HEK293 (cell line): Measurements from ENCODE around the gene FHIT.

ENCODE experiments used
- CTCF ChIA-PET: fragments of 350-600 bp; formaldehyde crosslinking; extraction: SDS; loops from one replicate; lab custom pipeline; 2021; ENCODE audit warnings: antibody characterized with exemption; lab: Yijun Ruan, JAX
- POLR2A ChIA-PET: fragments of 300-600 bp; formaldehyde crosslinking; extraction: SDS; loops from one replicate; lab custom pipeline; 2020; ENCODE audit warnings: antibody characterized with exemption, inconsistent platforms; lab: Yijun Ruan, JAX
- H3K27ac ChIP-seq: fragments of 200-500 bp; sonication (Bioruptor generic); 2 replicates; pipeline ENCODE4 v1.5.1; 2014; ENCODE audit warnings: low read depth, low read length, control low read depth, inconsistent platforms; ENCODE audit errors: extremely low read depth
- H3K36me3 ChIP-seq, 2 experiments: fragments of 200-500 bp in 1 of 2; sonication (Bioruptor generic) in 1 of 2; 1 replicate in 1 of 2; 2 replicates in 1 of 2; pipeline ENCODE4 v1.5.1; 2014 to 2017; ENCODE audit warnings: inconsistent platforms in 2 of 2, low read length in 2 of 2; ENCODE audit not compliant: control insufficient read depth in 2 of 2, insufficient read depth in 1 of 2
- H3K4me1 ChIP-seq: fragments of 200-500 bp; sonication (Bioruptor generic); 2 replicates; pipeline ENCODE4 v1.5.1; 2014; ENCODE audit warnings: mild to moderate bottlenecking, low read length, inconsistent platforms; ENCODE audit not compliant: control insufficient read depth, insufficient read depth
- H3K4me3 ChIP-seq: 2 replicates; pipeline ENCODE4 v1.5.1; 2011; ENCODE audit warnings: low read depth, mild to moderate bottlenecking, control low read depth, low read length, moderate library complexity
- H3K9me3 ChIP-seq: fragments of 200-500 bp; sonication (Bioruptor generic); 2 replicates; pipeline ENCODE4 v1.5.1; 2014; ENCODE audit warnings: low read depth, low read length, inconsistent platforms; ENCODE audit not compliant: control insufficient read depth, insufficient read depth
- GLIS1 ChIP-seq: fragments of 450-650 bp; formaldehyde crosslinking; IDR thresholded peaks from 2 replicates; pipeline ENCODE4 v1.5.1; 2016; ENCODE audit warnings: missing biosample characterization, missing genetic modification characterization
- KLF10 ChIP-seq: fragments of 450-650 bp; IDR thresholded peaks from 2 replicates; pipeline ENCODE4 v1.5.1; 2018; ENCODE audit warnings: missing biosample characterization, mild to moderate bottlenecking, missing genetic modification characterization
- REPIN1 ChIP-seq: fragments of 450-650 bp; formaldehyde crosslinking; IDR thresholded peaks from 2 replicates; pipeline ENCODE4 v1.5.1; 2017; ENCODE audit warnings: missing biosample characterization, missing genetic modification characterization, low read depth
- SP2 ChIP-seq: fragments of 450-650 bp; formaldehyde crosslinking; IDR thresholded peaks from 2 replicates; pipeline ENCODE4 v1.5.1; 2016; ENCODE audit warnings: missing biosample characterization, missing genetic modification characterization
- ZBTB11 ChIP-seq: fragments of 450-650 bp; formaldehyde crosslinking; conservative IDR thresholded peaks from 2 replicates; pipeline ENCODE4 v1.5.1; 2016; ENCODE audit warnings: low read depth, missing biosample characterization, missing genetic modification characterization
- ZBTB48 ChIP-seq: fragments of 450-650 bp; formaldehyde crosslinking; IDR thresholded peaks from 2 replicates; pipeline ENCODE4 v1.5.1; 2016; ENCODE audit warnings: missing biosample characterization, missing genetic modification characterization
- ZFP3 ChIP-seq: fragments of 450-650 bp; formaldehyde crosslinking; IDR thresholded peaks from 2 replicates; pipeline ENCODE4 v1.5.1; 2016; ENCODE audit warnings: low read depth, missing biosample characterization, missing genetic modification characterization
- ZNF112 ChIP-seq: fragments of 450-650 bp; formaldehyde crosslinking; IDR thresholded peaks from 2 replicates; pipeline ENCODE4 v1.5.0; 2017; ENCODE audit warnings: missing biosample characterization, missing genetic modification characterization
- ZNF24 ChIP-seq: fragments of 450-650 bp; formaldehyde crosslinking; IDR thresholded peaks from 2 replicates; pipeline ENCODE4 v1.5.1; 2016; ENCODE audit warnings: missing biosample characterization, missing genetic modification characterization
- ZNF350 ChIP-seq: fragments of 450-650 bp; formaldehyde crosslinking; IDR thresholded peaks from 2 replicates; pipeline ENCODE4 v1.5.0; 2017; ENCODE audit warnings: missing biosample characterization, mild to moderate bottlenecking, missing genetic modification characterization
- ZNF37A ChIP-seq: fragments of 450-650 bp; IDR thresholded peaks from 2 replicates; pipeline ENCODE4 v1.5.1; 2018; ENCODE audit warnings: missing biosample characterization, missing genetic modification characterization
- ZNF521 ChIP-seq: fragments of 450-650 bp; formaldehyde crosslinking; IDR thresholded peaks from 2 replicates; pipeline ENCODE4 v1.5.1; 2017; ENCODE audit warnings: missing biosample characterization, mild to moderate bottlenecking, missing genetic modification characterization
- ZNF555 ChIP-seq: fragments of 450-650 bp; formaldehyde crosslinking; conservative IDR thresholded peaks from 2 replicates; pipeline ENCODE4 v1.5.1; 2017; ENCODE audit warnings: missing biosample characterization, mild to moderate bottlenecking, missing genetic modification characterization, inconsistent platforms
- ZNF624 ChIP-seq: fragments of 450-650 bp; formaldehyde crosslinking; IDR thresholded peaks from 2 replicates; pipeline ENCODE4 v1.5.1; 2017; ENCODE audit warnings: missing biosample characterization, missing genetic modification characterization
- ZNF704 ChIP-seq: fragments of 450-650 bp; formaldehyde crosslinking; IDR thresholded peaks from 2 replicates; pipeline ENCODE4 v1.5.1; 2016; ENCODE audit warnings: missing biosample characterization, missing genetic modification characterization
- ZNF837 ChIP-seq: fragments of 450-650 bp; formaldehyde crosslinking; IDR thresholded peaks from 2 replicates; pipeline ENCODE4 v1.5.1; 2016; ENCODE audit warnings: missing biosample characterization, missing genetic modification characterization
- TF ChIP-seq, protein P1 (sequence below): fragments of 450-650 bp; formaldehyde crosslinking; optimal IDR thresholded peaks from 2 replicates; pipeline ENCODE3; 2016; ENCODE audit warnings: missing biosample characterization, mild to moderate bottlenecking, missing genetic modification characterization
- TF ChIP-seq, protein P2 (sequence below): fragments of 450-650 bp; formaldehyde crosslinking; IDR thresholded peaks from 2 replicates; pipeline ENCODE4 v1.5.1; 2016; ENCODE audit warnings: missing biosample characterization, missing genetic modification characterization
- TF ChIP-seq, protein P3 (sequence below): fragments of 450-650 bp; formaldehyde crosslinking; IDR thresholded peaks from 2 replicates; pipeline ENCODE4 v1.5.1; 2017; ENCODE audit warnings: missing biosample characterization, mild to moderate bottlenecking, missing genetic modification characterization, moderate library complexity
- TF ChIP-seq, protein P4 (sequence below): fragments of 450-650 bp; formaldehyde crosslinking; IDR thresholded peaks from 2 replicates; pipeline ENCODE4 v1.5.1; 2016; ENCODE audit warnings: missing biosample characterization, missing genetic modification characterization, borderline replicate concordance
- TF ChIP-seq, protein P5 (sequence below): fragments of 450-650 bp; formaldehyde crosslinking; IDR thresholded peaks from 2 replicates; pipeline ENCODE4 v1.5.1; 2017; ENCODE audit warnings: missing biosample characterization, missing genetic modification characterization

Gene FHIT

DNA sequence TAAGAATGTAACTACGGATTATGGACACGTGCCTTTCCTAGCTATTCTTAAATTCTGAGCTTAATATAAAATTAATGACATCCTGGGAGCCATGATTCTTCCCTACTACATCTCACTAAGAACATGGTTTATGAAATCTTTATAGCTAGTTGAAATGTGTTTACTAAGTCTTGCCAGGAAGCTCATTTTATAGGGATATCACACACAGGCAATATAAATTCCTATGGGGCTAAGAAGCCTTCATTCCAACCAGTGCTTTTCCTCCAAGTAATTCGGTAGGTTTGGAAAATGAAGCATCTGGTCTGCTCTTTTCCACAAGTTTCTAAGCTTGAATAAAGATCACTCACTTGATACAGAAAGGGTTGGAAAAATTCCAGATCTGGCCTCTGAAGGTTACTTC lies 802.6 kb downstream of the FHIT start (continued):
- no peak for TF ChIP-seq ZNF555
- TF ChIP-seq ZNF37A (tag by site-specific recombination), result no peak

DNA sequence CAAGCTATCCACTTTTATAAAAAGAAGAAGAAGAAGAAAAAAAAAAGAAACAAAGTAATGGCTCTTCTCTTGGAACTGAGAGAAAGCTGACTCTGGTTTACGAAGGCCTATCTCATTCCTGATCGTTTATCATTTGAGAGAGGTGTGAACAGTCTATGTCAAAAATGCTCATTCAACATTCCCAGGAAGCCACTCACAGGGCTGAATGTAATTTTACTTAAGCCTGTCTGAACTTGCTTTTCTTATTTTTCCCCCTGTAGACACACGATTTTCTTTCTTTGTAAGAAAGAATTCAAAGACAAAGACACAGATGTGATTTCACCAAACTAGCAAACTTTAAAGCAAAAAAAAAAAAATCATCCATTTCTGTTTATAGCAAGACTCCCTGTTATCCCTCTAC lies 805.8 kb downstream of the FHIT start:
- CTCF ChIA-PET, result no interaction called here
- no peaks in the 10 kb centered on the region for H3K36me3 ChIP-seq
- no peak overlapping the region for H3K27ac ChIP-seq
- no peak overlapping the region for H3K4me3 ChIP-seq
- POLR2A ChIA-PET, result no interaction called here
- no peaks in the 10 kb centered on the region for H3K9me3 ChIP-seq
- no peak for TF ChIP-seq ZNF350 (tag by site-specific recombination)
- TF ChIP-seq, protein P1, sequence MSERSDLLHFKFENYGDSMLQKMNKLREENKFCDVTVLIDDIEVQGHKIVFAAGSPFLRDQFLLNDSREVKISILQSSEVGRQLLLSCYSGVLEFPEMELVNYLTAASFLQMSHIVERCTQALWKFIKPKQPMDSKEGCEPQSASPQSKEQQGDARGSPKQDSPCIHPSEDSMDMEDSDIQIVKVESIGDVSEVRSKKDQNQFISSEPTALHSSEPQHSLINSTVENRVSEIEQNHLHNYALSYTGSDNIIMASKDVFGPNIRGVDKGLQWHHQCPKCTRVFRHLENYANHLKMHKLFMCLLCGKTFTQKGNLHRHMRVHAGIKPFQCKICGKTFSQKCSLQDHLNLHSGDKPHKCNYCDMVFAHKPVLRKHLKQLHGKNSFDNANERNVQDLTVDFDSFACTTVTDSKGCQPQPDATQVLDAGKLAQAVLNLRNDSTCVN, result no peak
- no peak for TF ChIP-seq KLF10 (tag by site-specific recombination)
- TF ChIP-seq SP2, result no peak
- TF ChIP-seq ZNF521 (tag by site-specific recombination), result no peak
- no peak for TF ChIP-seq REPIN1 (tag by site-specific recombination)
- TF ChIP-seq ZNF112 (tag by site-specific recombination), result no peak
- no peak for TF ChIP-seq ZNF24 (tag by site-specific recombination)
- no peak for TF ChIP-seq ZBTB11 (tag by site-specific recombination)
- no peak for TF ChIP-seq ZBTB48
- TF ChIP-seq ZFP3 (tag by site-specific recombination), result no peak
- TF ChIP-seq, protein P2, sequence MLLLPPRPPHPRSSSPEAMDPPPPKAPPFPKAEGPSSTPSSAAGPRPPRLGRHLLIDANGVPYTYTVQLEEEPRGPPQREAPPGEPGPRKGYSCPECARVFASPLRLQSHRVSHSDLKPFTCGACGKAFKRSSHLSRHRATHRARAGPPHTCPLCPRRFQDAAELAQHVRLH (tag by site-specific recombination), result no peak
- TF ChIP-seq, protein P3, sequence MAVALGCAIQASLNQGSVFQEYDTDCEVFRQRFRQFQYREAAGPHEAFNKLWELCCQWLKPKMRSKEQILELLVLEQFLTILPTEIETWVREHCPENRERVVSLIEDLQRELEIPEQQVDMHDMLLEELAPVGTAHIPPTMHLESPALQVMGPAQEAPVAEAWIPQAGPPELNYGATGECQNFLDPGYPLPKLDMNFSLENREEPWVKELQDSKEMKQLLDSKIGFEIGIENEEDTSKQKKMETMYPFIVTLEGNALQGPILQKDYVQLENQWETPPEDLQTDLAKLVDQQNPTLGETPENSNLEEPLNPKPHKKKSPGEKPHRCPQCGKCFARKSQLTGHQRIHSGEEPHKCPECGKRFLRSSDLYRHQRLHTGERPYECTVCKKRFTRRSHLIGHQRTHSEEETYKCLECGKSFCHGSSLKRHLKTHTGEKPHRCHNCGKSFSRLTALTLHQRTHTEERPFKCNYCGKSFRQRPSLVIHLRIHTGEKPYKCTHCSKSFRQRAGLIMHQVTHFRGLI (tag by site-specific recombination), result no peak
- no peak for TF ChIP-seq ZNF624 (tag by site-specific recombination)
- TF ChIP-seq, protein P4, sequence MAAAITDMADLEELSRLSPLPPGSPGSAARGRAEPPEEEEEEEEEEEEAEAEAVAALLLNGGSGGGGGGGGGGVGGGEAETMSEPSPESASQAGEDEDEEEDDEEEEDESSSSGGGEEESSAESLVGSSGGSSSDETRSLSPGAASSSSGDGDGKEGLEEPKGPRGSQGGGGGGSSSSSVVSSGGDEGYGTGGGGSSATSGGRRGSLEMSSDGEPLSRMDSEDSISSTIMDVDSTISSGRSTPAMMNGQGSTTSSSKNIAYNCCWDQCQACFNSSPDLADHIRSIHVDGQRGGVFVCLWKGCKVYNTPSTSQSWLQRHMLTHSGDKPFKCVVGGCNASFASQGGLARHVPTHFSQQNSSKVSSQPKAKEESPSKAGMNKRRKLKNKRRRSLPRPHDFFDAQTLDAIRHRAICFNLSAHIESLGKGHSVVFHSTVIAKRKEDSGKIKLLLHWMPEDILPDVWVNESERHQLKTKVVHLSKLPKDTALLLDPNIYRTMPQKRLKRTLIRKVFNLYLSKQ, result no peak
- TF ChIP-seq, protein P5, sequence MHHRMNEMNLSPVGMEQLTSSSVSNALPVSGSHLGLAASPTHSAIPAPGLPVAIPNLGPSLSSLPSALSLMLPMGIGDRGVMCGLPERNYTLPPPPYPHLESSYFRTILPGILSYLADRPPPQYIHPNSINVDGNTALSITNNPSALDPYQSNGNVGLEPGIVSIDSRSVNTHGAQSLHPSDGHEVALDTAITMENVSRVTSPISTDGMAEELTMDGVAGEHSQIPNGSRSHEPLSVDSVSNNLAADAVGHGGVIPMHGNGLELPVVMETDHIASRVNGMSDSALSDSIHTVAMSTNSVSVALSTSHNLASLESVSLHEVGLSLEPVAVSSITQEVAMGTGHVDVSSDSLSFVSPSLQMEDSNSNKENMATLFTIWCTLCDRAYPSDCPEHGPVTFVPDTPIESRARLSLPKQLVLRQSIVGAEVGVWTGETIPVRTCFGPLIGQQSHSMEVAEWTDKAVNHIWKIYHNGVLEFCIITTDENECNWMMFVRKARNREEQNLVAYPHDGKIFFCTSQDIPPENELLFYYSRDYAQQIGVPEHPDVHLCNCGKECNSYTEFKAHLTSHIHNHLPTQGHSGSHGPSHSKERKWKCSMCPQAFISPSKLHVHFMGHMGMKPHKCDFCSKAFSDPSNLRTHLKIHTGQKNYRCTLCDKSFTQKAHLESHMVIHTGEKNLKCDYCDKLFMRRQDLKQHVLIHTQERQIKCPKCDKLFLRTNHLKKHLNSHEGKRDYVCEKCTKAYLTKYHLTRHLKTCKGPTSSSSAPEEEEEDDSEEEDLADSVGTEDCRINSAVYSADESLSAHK (tag by site-specific recombination), result no peak
- TF ChIP-seq GLIS1 (tag by site-specific recombination), result no peak
- no peak for TF ChIP-seq ZNF837
- TF ChIP-seq ZNF704 (tag by site-specific recombination), result no peak
- no peaks in the 10 kb centered on the region for H3K4me1 ChIP-seq
